HG03097 (cell line): ENCODE data around the gene SAP25.
A peak's percentile ranks its signal among the peaks of the same experiment; 100 is the strongest.

Source experiments
- ATAC-seq: cut with Tn5 transposase; IDR thresholded peaks from one replicate; pipeline ENCODE4 v1.9.1; 2021; ENCODE audit not compliant: unreplicated experiment, low FRiP score

Gene SAP25

DNA sequence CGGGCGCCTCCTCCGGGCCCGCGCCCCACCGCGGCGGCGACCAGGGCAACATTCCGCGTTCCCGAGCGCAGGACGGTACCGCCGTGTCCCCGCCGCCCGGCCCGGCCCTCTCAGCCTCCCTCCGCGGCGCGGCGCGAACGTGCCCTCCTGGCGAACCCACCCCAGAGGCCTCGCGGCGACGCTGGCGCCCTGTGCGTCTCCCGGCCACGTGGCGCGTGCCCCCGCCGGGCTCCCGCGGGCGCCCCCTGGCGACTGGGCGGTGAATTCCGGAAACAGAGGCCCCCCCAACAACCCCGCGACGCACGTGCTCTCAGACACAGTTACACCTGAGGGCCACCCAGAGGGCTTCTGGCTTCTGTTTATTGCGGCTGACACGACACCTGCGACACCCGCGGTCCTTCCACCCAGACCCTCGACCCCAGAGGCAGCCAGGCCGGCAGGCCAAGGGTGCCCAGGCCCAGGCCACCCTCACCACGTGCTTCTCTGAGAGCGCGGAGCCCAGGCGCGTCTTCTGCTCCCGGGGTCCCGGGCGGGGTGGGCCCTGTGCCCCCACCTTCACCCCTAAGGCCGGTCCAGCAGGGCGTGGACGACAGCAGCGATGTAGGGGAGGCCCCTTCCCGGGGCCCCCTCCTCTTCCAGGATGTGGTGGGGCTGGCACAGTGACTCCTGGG lies at the start of gene SAP25:
SAP25 (minus strand) TSS at position 210 of the 671 bp plus-strand sequence; CDS start at position 52, 158 bp downstream.
- no peak for ATAC-seq

DNA sequence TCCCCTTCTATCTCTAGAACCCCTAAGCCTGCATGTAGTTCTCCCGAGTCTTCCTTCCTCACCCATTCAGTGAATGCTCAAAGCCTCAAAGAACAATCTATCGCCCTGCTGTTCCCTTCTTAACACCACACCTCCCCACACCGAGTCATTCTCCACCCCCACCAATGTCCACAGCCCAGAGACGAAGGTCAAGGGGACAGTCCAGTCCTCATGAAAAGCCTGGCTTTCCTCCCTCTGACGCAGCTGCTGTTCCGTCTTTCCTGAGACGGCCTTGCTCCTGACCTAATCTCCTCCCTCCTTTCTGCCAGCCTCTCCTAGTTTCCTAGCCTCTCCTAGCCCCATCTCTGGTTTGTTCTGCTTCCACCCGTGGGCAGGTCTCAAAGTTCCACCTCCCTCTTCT lies 47.9 kb upstream of the SAP25 start:
- no peak for ATAC-seq

DNA sequence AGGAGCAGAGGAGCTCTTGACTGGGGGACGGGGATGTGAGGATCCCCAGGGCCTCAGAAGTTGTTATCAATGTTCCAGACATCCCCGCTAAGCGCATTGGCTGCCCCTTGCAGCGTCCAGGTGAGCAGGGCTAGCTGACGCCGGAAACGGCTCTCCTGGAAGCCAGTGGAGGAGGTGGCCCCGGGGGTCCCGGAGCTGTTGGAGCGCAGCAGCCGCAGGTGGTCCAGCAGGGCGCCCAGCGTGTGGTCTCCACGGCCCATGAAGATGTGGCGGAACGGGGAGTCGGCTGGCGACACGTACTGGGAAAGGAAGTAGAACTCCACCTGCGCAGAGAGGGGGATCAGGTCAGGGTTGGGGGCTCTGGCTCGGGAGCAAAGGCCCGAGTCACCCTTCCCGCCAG lies 47.1 kb upstream of the SAP25 start:
- no peak for ATAC-seq

DNA sequence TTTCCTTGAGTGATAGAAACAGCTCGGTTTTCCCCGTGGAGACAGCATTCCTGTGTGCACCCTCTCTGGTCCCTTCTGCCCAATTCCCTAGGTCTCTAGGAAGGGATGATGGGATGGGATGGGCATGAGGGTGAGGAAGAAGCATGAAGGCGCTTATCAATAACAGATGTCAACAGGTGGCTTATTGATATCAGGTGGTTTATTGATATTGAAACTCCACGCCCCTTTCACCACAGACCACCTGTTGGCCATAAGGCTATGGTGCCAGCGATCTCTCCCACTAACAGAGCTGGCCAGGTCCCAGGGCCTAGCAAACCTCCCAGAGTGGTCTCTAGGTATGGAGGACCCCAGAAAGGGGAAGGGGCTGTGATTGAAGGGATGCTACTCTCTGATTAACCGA lies 46.5 kb upstream of the SAP25 start:
- ATAC-seq = no peak

DNA sequence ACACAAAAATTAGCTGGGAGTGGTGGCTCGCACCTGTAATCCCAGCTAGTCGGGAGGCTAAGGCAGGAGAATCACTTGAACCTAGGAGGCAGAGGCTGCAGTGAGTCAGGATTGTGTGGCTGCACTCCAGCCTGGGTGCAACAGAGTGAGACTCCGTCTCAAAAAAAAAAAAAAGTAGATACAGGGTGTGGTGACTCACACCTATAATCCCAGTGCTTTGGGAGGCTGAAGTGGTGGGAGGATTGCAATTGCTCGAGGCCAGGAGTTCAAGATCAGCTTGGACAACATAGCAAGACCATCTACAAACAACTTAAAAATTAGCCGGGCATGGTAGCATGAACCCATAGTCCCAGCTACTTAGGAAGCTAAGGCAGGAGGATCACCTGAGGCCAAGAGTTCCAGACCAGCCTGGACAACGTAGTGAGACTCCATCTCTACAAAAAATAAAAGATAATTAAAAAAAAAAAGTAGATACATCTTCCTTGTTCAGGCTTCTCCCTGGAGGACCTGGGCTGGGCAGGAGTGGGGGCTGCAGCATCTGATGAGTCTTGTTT lies 40.7 kb upstream of the SAP25 start:
- ATAC-seq = no peak

DNA sequence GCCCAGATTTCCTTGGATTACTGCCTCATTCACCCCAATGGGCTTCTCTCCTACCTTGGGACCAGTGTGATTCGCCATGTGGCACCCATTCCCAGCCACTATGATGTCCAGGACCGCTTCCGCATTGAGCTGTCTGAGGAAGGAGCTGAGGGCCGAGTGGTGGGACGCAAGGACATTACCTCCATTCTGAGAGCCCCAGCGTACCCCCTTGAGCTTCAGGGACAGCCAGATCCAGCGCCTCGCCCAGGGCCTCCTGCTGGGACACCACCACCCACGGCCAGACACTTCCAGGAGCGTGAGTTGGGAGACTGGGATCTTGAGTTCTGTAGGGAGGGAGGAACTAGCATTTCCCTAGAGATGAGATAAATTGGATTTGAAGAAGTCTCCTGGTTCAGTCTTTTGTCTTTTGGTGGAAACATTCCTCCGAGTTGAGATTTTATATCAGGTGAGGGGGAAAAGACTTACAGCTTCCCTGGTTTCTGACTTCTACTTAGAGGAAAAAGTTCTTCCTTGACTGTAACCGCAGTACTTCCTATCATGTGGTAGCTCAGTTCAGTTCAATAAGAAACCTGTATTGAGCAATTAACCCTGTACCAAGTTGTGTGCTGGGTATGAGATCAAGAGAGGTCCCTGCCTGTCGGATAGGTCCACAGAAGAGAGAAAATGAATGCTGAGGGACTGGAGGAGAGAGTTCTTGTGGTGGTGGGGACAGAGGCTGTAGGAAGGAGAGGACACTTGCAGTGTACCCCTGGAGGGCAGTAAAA lies 39.9 kb upstream of the SAP25 start:
- ATAC-seq = no peak

DNA sequence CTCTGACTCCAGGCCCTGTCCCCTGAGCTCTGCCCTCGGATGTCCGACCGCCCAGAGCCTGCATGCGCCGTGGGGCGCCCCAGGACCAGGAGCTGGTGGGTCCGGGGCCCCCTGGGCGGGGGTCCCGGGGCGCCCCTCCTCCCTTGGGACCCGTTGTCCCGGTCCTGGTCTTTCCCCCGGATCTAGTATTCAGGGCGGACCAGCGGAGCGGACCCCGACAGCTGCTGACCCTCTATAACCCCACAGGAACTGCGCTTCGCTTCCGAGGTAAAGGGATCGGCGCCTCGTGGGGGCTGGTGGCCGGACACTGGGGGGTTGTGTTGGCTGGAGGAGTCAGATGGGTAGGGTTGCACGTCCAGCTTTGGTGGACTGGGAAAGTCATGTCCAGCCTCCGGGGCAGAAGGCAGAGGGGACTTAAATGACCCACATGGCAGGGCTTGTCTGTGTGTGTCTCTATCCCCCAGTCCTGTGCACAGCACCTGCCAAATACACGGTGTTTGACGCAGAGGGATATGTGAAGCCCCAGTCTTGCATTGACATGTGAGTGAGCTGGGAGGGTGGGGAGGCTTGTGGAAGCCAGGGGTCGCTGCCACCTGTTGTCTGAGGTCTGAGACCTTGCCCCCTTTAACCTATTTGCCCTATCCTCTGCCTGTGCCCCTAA lies 39.2 kb upstream of the SAP25 start:
- no peak for ATAC-seq

DNA sequence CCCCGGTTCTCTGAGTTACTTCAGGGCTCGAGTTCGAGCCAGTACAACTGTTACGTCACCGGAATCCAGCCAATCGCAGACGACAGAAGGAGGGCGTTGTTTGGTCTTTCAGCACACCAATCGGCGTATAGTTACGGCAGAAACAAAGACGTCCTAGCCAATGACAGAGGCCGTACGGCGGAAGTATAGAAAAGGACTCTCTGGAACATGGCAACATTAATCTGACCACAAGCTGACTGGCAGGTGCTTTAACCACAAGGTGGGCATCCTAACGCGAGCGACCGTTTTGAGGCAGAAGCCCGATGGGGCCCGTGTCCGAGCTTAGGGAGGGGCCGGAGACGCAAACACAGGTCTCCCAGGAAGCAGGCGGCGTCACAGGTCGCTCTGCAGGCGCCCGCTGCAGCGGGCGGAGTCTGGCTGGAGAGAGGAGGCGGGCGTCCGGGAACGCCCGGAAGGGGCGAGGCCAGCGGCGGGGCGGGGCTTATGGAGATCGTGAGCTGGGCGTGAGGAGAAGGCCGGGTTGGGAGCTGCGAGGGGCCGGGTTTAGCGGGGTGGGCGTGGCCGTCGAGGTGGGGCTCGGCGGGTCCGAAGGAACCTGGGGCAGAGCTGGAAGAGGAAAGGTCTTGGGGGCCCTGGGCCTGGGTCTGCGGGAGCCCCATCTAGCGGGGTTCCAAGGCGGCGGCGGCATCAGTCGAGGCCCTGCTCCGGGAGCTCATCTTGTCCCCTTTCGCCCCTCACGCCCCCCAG lies 38.5 kb upstream of the SAP25 start, which contains the start of gene MOSPD3:
MOSPD3 (plus strand) TSS at position 558 of the 747 bp plus-strand sequence. CDS start 252 bp downstream, outside the sequence.
- ATAC-seq = peak; percentile 89

DNA sequence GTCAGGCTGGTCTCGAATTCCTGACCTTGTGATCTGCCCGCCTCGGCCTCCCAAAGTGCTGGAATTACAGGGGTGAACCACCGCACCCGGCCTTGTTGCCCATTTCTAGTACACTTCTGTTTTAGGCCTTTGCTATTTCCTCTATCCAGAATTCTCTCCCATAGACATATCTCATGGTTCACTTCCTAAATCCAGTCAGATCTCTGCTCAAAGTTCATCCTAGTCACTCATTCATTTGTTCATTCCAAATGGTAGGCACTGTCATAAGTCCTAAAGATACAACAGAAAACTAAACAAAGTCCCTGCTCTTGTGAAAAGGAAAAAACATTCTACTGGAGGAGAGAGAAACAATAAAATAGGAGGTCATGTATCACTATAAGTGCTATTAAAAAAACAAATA lies 36.3 kb upstream of the SAP25 start:
- no peak for ATAC-seq

DNA sequence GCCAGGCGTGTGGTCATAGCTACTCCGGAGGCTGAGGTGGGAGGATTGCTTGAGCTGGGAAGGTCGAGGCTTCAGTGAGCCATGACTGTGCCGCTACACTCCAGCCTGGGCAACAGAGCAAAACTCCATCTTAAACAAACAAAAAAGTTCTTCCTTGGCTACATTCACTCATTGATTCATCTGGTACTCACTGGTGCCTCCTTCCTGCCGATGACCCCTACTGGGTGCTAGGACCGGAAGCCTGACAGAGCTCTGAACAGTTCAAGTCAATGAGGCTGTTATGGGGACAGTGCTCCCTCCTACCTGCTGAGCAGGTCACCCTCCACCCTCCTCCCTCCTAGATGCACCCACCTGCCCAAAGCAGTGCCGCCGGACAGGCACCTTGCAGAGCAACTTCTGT lies 33.4 kb upstream of the SAP25 start:
- no peak for ATAC-seq

DNA sequence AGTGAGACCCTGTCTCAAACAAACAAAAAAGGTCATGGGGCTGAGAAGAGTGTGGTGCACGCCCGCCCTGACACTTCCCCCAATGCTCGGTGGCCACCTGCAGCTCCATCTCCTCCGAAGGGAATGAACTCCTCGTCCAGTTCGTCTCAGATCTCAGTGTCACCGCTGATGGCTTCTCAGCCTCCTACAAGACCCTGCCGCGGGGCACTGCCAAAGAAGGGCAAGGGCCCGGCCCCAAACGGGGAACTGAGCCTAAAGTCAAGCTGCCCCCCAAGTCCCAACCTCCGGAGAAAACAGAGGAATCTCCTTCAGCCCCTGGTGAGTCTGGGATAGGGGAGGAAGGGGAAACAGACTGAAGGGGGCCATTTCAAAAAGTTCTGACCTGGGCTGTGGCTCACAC lies 32.6 kb upstream of the SAP25 start:
- ATAC-seq = no peak

DNA sequence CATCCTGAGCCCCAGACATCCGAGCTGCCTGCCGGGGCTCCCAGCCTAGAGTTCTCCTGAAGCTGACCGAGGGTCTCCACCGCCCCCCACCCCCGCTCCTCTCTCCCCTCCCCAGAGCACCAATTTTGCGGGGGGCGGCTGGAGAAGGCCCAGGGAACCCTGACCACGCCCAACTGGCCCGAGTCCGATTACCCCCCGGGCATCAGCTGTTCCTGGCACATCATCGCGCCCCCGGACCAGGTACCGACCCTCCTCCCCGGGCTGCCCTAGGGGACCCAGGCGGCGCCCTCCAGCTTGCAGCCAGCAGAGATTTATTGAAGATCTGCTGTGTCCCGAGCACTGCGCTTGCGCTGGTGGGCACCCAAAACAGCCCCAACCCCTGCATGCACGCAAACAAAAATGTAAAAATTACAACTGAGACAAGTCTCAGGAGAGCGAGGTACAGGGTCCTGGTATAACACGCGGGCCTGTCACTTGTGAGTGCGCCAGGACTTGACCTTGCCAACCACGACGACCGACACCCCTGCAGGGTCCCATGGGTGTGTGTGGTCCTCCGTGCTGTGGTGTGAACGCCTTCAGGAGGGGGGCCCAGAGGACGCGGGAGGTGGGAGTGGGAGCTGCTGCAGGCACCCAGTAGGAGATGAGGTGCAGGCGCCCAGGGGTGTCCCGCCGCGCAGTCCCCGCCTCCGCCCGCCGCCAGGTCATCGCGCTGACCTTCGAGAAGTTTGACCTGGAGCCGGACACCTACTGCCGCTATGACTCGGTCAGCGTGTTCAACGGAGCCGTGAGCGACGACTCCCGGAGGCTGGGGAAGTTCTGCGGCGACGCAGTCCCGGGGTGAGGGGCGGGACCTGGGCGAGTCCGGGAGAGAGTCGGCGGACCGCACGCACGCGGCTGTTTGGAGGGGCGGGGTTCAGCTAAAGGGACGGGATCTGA lies 31.5 kb upstream of the SAP25 start:
- ATAC-seq = no peak

DNA sequence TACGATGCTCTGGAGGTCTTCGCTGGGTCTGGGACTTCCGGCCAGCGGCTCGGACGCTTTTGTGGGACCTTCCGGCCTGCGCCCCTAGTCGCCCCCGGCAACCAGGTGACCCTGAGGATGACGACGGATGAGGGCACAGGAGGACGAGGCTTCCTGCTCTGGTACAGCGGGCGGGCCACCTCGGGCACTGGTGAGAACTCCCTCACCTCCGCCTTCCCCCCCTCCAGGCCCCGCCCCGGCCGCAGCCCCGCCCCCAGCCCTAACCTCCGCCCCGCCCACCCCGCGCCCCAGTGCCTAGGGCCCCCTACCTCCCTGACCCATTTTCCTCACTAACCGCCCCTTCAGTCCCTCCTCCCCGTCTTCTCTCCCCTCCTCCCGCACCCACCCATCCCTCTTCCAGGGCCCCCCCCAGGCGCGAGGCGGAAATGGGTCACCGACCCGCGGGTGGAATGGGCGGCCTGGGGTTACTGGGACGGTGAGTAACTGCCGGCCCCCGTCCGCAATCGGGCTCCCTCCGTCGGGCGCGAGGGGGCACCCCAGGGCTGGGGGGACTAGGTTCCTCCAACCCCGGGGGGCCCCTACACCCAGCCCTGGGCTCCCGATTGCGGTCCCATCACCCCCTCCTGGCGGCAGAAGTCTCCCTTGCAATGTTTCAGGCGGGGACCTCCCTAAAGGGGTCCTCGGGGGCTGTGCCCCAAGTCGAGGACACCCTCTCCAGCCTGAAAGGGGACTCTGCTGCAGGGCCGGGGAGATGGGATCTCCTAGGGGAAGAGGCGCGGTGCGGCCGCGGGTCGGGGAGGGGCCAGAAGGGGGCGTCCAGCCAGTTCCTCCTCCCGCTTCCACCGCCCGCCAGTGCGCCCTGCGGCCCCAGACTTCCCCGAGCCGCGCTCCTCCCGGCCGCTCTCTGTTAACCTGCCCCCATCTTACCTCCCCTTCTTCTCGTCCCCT lies 30.6 kb upstream of the SAP25 start:
- no peak for ATAC-seq

DNA sequence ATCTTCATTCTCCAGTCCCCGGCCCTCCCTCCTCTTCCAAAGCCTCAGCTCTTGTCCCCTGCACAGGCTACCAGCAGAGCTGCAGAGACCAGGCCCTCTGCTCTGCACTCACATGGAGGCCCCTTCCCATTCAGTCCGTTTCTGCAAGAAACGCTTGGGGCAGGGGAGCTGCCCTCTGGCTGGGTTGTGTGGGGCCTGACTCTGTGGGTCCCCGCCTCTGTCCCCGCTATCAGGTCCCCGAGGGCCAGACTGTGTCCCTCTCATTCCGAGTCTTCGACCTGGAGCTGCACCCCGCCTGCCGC lies 30.0 kb upstream of the SAP25 start:
- no peak for ATAC-seq

DNA sequence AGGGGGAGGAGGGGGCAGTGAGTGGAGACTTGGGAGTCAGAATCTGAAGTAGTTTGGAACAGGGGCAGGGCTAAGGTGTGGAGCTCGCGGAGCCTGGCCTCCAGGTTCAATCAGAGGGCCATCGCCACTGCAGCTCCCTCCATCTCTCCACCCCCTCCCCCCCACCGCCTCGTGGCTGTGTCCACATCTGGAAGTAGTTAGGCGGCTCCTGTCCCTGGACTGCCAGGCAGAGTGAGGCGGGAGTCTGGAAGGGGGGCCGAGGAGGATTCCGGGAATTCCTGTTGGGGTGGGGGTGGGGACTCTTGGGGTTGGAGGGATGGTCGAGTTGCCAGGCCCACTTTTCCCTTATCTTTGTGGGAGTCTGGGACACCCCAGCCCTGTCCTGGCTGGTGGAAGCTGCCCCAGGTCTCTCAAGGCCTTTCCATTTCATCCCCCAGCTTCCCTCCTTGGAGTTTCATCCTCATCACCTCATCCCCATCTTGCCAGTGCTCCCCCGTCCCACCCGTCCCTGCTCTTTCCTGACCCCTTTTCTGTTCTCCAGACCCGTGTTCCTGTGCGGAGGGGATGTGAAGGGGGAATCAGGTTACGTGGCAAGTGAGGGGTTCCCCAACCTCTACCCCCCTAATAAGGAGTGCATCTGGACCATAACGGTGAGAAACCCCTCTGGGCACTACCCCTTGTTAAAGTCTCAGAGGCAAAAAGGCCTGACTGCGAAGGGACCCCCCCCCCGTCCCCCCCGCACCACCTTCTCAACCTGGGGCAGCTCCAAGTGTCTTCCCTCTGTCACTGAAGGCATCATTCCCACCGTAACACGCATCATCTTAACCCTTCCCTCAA lies 29.4 kb upstream of the SAP25 start:
- no peak for ATAC-seq

DNA sequence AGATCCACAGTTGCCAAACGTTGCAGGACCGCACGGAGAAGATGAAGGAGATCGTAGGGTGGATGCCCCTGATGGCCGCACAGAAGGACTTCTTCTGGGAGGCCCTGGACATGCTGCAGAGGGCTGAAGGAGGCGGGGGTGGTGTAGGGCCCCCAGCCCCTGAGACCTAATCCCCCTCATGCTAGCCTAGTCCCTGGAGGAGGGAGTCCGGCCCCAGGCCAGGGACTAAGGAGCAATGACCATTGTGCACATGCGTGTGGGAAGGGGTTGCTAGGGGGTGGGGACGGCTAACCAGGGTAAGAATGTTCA lies 27.0 kb upstream of the SAP25 start:
- ATAC-seq = no peak

DNA sequence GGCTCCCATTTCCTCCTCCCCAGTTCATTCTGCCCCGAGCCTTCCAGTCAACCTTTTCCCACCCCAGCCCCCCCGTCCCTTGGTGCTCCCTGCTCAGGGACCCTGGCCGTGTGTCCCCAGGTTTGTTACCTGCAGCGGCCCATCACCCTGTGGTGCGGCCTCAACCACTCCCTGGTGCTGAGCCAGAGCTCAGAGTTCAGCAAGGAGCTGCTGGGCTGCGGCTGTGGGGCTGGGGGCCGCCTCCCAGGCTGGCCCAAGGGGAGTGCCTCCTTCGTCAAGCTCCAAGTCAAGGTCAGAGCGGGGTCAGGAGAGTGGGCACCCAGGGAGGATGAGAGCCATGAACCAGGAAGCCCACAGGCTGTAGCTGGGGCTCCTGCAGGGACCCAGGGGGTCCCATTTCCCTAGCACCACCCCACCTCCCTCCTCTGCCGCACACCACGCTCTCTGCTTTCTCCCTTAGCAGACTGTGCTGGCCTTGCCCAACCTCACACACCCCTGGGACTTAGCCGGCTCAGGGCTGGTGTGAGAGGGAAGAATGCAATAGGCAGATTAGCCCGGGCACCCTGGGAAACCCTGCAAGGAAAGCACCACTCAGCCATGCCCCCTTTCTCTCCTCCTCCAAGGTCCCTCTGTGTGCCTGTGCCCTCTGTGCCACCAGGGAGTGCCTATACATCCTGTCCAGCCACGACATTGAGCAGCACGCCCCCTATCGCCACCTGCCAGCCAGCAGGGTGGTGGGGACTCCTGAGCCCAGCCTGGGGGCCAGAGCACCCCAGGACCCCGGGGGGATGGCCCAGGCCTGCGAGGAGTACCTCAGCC lies 26.4 kb upstream of the SAP25 start:
- ATAC-seq = no peak
